HEK293T (cell line): ENCODE measurements around the gene IRF2.

Experiments
- CTCF ChIA-PET: fragments of 350-600 bp; formaldehyde crosslinking; extraction: SDS; loops from one replicate; lab custom pipeline; 2021; ENCODE audit warnings: antibody characterized with exemption, inconsistent platforms; lab: Yijun Ruan, JAX
- POLR2A ChIA-PET: fragments of 350-600 bp; formaldehyde crosslinking; extraction: SDS; loops from one replicate; lab custom pipeline; 2020; ENCODE audit warnings: antibody characterized with exemption, inconsistent platforms; lab: Yijun Ruan, JAX
- DNase-seq: peaks from one replicate; pipeline ENCODE4 v3.0.0; 2012; ENCODE audit warnings: mixed read lengths; ENCODE audit errors: extremely low spot score
- ARNT ChIP-seq: fragments of 450-650 bp; IDR thresholded peaks from 2 replicates; pipeline ENCODE4 v1.6.1; 2017; ENCODE audit warnings: mild to moderate bottlenecking
- BHLHE40 ChIP-seq: fragments of 450-650 bp; IDR thresholded peaks from 2 replicates; pipeline ENCODE4 v1.6.1; 2016; ENCODE audit warnings: mild to moderate bottlenecking, moderate library complexity, borderline replicate concordance
- CTBP1 ChIP-seq: fragments of 450-650 bp; IDR thresholded peaks from 2 replicates; pipeline ENCODE4 v1.6.1; 2016; ENCODE audit warnings: borderline replicate concordance
- ELF4 ChIP-seq: fragments of 450-650 bp; IDR thresholded peaks from 2 replicates; pipeline ENCODE4 v1.6.1; 2017; ENCODE audit warnings: antibody characterized with exemption
- FOXA1 ChIP-seq: fragments of 450-650 bp; IDR thresholded peaks from 2 replicates; pipeline ENCODE4 v1.6.1; 2016; ENCODE audit warnings: mild to moderate bottlenecking
- FOXK2 ChIP-seq: fragments of 450-650 bp; IDR thresholded peaks from 2 replicates; pipeline ENCODE4 v1.6.1; 2016; ENCODE audit warnings: mild to moderate bottlenecking
- FOXM1 ChIP-seq: fragments of 450-650 bp; IDR thresholded peaks from 2 replicates; pipeline ENCODE4 v1.6.1; 2017; ENCODE audit warnings: mild to moderate bottlenecking, borderline replicate concordance
- HDGF ChIP-seq: fragments of 450-650 bp; IDR thresholded peaks from 2 replicates; pipeline ENCODE4 v1.6.1; 2017; ENCODE audit warnings: antibody characterized with exemption, borderline replicate concordance
- L3MBTL2 ChIP-seq: fragments of 450-650 bp; conservative IDR thresholded peaks from 2 replicates; pipeline ENCODE4 v1.6.1; 2016; ENCODE audit warnings: mild to moderate bottlenecking
- LEF1 ChIP-seq: fragments of 450-650 bp; IDR thresholded peaks from 2 replicates; pipeline ENCODE4 v1.6.1; 2017; ENCODE audit warnings: mild to moderate bottlenecking, borderline replicate concordance
- NFRKB ChIP-seq: fragments of 450-650 bp; IDR thresholded peaks from 2 replicates; pipeline ENCODE4 v1.6.1; 2016; ENCODE audit warnings: mild to moderate bottlenecking, moderate library complexity
- SP1 ChIP-seq: fragments of 450-650 bp; IDR thresholded peaks from 2 replicates; pipeline ENCODE4 v1.6.1; 2017
- SUZ12 ChIP-seq: fragments of 450-650 bp; IDR thresholded peaks from 2 replicates; pipeline ENCODE4 v1.6.1; 2016; ENCODE audit warnings: mild to moderate bottlenecking
- TARDBP ChIP-seq: fragments of 450-650 bp; IDR thresholded peaks from 2 replicates; pipeline ENCODE4 v1.6.1; 2016
- ZNF384 ChIP-seq: fragments of 450-650 bp; IDR thresholded peaks from 2 replicates; pipeline ENCODE4 v1.6.1; 2016
- TF ChIP-seq, protein P1 (sequence below): fragments of 450-650 bp; IDR thresholded peaks from 2 replicates; pipeline ENCODE4 v1.6.1; 2016

The IRF2 gene

DNA sequence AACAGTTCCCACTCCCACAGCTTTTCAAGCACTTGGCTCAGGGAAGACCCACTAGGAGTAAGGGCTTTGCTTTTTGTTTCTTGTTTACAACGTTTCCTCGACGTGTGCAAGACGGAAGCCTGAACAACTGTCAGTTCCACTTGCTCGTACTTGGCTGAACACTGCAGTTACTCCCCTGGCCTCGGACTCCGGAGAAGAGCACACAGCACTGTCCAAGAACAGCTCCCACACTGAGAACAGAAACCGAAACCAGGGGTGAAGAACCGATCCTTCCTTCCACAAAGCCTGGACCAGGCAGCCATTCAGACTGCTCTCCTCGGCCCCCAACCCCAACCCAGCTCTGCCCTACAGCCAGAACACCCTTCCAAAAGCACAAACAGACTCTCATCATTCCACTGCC lies 25.5 kb downstream of the IRF2 start:
- no peak for TF ChIP-seq TARDBP
- no peak for TF ChIP-seq SUZ12
- no peak for TF ChIP-seq L3MBTL2
- TF ChIP-seq FOXA1: no peak
- no peak for TF ChIP-seq NFRKB
- no peak for TF ChIP-seq ARNT
- TF ChIP-seq, protein P1, sequence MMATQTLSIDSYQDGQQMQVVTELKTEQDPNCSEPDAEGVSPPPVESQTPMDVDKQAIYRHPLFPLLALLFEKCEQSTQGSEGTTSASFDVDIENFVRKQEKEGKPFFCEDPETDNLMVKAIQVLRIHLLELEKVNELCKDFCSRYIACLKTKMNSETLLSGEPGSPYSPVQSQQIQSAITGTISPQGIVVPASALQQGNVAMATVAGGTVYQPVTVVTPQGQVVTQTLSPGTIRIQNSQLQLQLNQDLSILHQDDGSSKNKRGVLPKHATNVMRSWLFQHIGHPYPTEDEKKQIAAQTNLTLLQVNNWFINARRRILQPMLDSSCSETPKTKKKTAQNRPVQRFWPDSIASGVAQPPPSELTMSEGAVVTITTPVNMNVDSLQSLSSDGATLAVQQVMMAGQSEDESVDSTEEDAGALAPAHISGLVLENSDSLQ: no peak
- DNase-seq: no peak
- POLR2A ChIA-PET: no interaction called here
- CTCF ChIA-PET: no interaction called here

DNA sequence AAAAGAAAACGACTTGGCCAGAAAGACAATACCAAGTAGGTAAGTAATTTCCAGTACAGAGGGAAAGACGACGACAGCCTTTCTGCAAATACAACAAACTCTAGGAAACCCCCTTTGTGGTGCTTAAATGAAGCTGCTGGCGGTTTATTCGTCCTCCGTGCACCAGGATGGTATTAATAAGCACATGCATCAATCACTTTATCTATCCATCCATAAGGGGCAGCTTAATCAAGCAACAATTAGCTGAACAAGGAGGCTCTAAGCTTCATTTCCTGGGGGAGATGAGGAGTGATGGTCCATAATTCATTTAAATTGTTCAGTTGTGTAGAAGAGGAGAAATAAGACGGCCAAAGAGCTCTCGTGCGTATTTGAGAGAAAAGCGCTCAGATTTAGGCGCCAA lies 26.2 kb downstream of the IRF2 start:
- POLR2A ChIA-PET: no interaction called here
- DNase-seq: no peak
- CTCF ChIA-PET: no interaction called here
- TF ChIP-seq, protein P1: no peak
- no peak for TF ChIP-seq ELF4
- no peak for TF ChIP-seq FOXK2
- TF ChIP-seq L3MBTL2: no peak
- TF ChIP-seq ZNF384: no peak
- no peak for TF ChIP-seq CTBP1
- no peak for TF ChIP-seq TARDBP
- TF ChIP-seq SP1: no peak
- no peak for TF ChIP-seq ARNT
- TF ChIP-seq SUZ12: no peak
- TF ChIP-seq FOXM1: no peak
- TF ChIP-seq LEF1: no peak

DNA sequence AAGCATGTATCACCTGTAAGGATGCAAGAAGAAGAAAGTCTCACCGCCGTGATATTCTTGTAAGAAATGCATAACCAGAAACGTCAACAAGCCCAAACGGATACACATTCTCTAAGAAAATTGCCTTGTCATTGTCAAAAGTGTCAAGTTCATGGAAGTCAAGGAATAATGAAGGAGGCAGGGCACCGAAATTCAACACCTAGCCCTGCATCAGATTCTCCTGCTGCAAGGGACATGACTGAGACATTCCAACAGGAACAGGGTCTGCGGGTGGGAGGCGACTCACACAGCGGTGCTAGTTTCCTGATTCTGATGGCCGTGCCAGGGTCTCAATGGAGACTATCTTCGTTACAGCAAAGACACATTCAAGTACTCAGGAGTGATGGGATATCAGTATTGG lies 26.7 kb downstream of the IRF2 start:
- no peak for DNase-seq
- ChIA-PET POLR2A (interaction anchor here (0.9 kb wide), 1 partner anchor 27 kb away, joined by 3 read pairs; the partner anchor contains the start of gene IRF2), CTCF (no interaction called here)
- TF ChIP-seq FOXK2 (no peak), HDGF (no peak), TARDBP (no peak), FOXA1 (no peak), CTBP1 (no peak), LEF1 (no peak), L3MBTL2 (no peak)
- TF ChIP-seq, protein P1: no peak

DNA sequence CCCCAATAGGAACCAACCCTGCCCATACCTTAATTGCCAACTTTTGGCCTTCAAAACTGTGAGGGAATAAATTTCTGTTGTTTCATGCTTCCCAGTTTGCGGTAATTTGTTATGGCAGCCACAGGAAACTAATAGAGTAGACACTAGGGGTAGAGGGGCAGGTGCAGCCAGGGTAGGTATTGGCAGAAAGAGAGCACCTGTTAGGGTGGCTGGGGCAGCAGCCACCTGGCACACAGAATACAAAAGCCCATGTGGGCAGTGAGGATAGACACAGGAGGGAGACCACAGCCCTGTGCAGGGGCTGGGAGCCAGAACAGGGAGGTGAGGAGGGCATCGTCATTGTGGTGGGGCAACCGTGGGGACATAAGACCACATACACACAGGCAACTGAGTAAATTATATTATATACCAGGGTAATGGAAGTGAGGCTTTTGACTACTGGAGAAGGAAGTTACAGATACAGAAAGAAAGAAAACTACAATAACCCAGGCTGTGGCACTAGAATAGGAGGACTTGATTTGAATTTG lies 28.2 kb downstream of the IRF2 start:
- CTCF ChIA-PET: no interaction called here
- no peak for TF ChIP-seq NFRKB
- no peak for TF ChIP-seq FOXK2
- no peak for TF ChIP-seq ELF4
- TF ChIP-seq ARNT: no peak
- no peak for TF ChIP-seq SUZ12
- TF ChIP-seq ZNF384: no peak
- no peak for TF ChIP-seq FOXM1
- TF ChIP-seq L3MBTL2: no peak
- POLR2A ChIA-PET: no interaction called here
- no peak for DNase-seq

DNA sequence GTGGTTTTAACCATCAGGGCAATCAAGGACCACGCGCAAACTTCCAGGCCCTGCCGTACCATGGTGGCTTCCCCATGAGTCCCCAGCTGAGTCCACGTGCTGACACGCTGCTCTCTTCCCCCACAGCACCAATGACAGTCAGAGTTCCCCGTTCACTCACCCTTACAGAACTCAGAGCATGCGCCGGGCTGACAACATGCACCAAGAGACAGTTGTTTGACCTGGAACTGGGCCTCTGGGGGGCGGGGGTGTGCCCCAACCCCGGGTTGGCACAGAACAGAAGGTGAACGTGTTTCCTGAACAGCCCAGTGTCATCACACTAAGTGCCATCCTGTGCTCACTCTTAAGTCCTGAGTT lies 29.4 kb downstream of the IRF2 start:
- POLR2A ChIA-PET: no interaction called here
- TF ChIP-seq FOXA1 (no peak), ARNT (no peak), SP1 (no peak), TARDBP (no peak), FOXM1 (no peak), HDGF (no peak), ELF4 (no peak), SUZ12 (no peak), FOXK2 (no peak), LEF1 (no peak), L3MBTL2 (no peak), BHLHE40 (no peak), CTBP1 (no peak), ZNF384 (no peak), NFRKB (no peak)
- TF ChIP-seq, protein P1: no peak
- no peak for DNase-seq
- CTCF ChIA-PET: no interaction called here

DNA sequence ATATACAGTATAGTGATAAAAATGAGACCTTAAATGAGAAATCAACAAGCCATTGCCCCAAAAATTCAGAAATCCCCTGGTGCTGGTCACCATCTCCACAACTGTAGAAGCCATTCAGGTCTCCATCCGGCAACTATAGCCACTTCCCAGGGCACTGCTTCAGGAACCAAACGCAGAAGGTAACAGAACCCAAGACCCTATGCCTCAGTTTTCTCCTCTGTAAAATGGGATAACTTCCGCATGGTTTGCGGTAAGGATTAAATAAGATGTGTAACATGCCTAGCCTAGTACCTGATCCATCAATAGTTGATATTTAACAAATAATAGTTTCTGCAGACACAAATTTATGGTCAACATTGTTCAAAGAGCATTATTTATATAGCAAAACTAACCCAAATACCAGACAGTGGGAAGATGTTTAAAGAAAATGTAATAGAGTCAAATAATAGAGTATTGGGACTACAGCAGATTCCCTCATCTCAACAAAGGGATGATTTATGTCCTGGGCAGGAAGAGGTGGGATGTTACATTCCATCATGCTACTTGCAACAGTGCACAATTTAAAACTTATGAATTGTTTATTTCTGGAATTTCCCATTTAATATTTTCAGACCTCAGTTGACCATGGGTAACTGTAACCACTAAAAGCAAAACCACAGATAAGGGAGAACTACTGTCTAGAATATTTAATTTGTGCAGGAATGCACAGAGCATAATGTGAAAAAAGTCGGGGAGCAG lies 30.0 kb downstream of the IRF2 start:
- TF ChIP-seq FOXK2 (no peak), FOXM1 (no peak), FOXA1 (no peak), LEF1 (no peak), L3MBTL2 (no peak), CTBP1 (no peak), BHLHE40 (no peak), ELF4 (no peak), SUZ12 (no peak), NFRKB (no peak), ARNT (no peak), TARDBP (no peak)
- TF ChIP-seq, protein P1: no peak
- CTCF ChIA-PET: no interaction called here
- no peak for DNase-seq
- POLR2A ChIA-PET: no interaction called here
